Stimulated activated CD8-positive, alpha-beta memory T cell treated with anti-CD3 and anti-CD28 coated beads, Interleukin-2, amount 100 ng/mL, for 1 hour (primary cell): Measurements from ENCODE around the gene MATN1.

Experiments used
- DNase-seq, 2 donors: peaks; one replicate each; pipeline ENCODE4 v3.0.0-alpha.2; 2020; ENCODE audit warnings: low read depth in 2 of 2

Gene MATN1

GRCh38 chr1:30682396-30683275 is 40.7 kb downstream of the MATN1 start:
- no peak for DNase-seq

GRCh38 chr1:30681782-30682181 is 41.6 kb downstream of the MATN1 start:
- DNase-seq: no peak

- DNase-seq: no peak
Observed at GRCh38 chr1:30680879-30681278, 42.5 kb downstream of the MATN1 start.

GRCh38 chr1:30680429-30680828 is 43.0 kb downstream of the MATN1 start:
- no peak for DNase-seq

- no peak for DNase-seq
Observed at GRCh38 chr1:30679976-30680305, 43.4 kb downstream of the MATN1 start.

- DNase-seq: no peak
Observed at GRCh38 chr1:30679201-30679975, 44.0 kb downstream of the MATN1 start.

- no peak for DNase-seq
Observed at GRCh38 chr1:30678209-30678608, 45.2 kb downstream of the MATN1 start.

- DNase-seq: no peak
Observed at GRCh38 chr1:30677471-30677870, 45.9 kb downstream of the MATN1 start.

- DNase-seq: no peak
Observed at GRCh38 chr1:30675761-30676160, 47.6 kb downstream of the MATN1 start.

GRCh38 chr1:30675289-30675688 is 48.1 kb downstream of the MATN1 start:
- DNase-seq: no peak

GRCh38 chr1:30673395-30673794 is 50.0 kb downstream of the MATN1 start:
- no peak for DNase-seq

- no peak for DNase-seq
Observed at GRCh38 chr1:30672661-30673060, 50.7 kb downstream of the MATN1 start.

GRCh38 chr1:30670240-30671060 is 52.9 kb downstream of the MATN1 start:
- DNase-seq: no peak

- DNase-seq: no peak
Observed at GRCh38 chr1:30668546-30669327, 54.6 kb downstream of the MATN1 start.

GRCh38 chr1:30668024-30668423 is 55.4 kb downstream of the MATN1 start:
- DNase-seq: no peak

- no peak for DNase-seq
Observed at GRCh38 chr1:30666756-30667273, 56.6 kb downstream of the MATN1 start.

- DNase-seq: no peak
Observed at GRCh38 chr1:30665216-30666010, 58.0 kb downstream of the MATN1 start.

GRCh38 chr1:30664103-30664755 is 59.2 kb downstream of the MATN1 start:
- no peak for DNase-seq

GRCh38 chr1:30663596-30664091 is 59.7 kb downstream of the MATN1 start:
- no peak for DNase-seq
